Activated B cell treated with CpG ODN at 0.5 μM for 24 hours (primary cell): Measurements from ENCODE around the gene CACNB4. TPM values are rescaled to one million over a fixed set of nuclear protein-coding genes. Genes with fewer than 3 reads are reported as not detected.

Source experiments
- ATAC-seq: fragments of 200-7000 bp; cut with Tn5 transposase; one replicate; pipeline ENCODE4 v1.10.0; 2021; ENCODE audit warnings: low read depth, mild to moderate bottlenecking, moderate library complexity
- CTCF ChIA-PET: fragments of 350-600 bp; sonication (Branson Sonifier 250); formaldehyde crosslinking; loops from one replicate; lab custom pipeline; 2021; ENCODE audit warnings: antibody characterized with exemption; lab: Charles Lee
- POLR2A ChIA-PET: fragments of 350-600 bp; sonication (Branson Sonifier 250); formaldehyde crosslinking; loops from one replicate; lab custom pipeline; 2021; ENCODE audit warnings: antibody characterized with exemption; lab: Charles Lee
- DNase-seq: peaks from one replicate; pipeline ENCODE4 v3.0.0; 2022
- H3K27ac Mint-ChIP-seq: one replicate; pipeline ENCODE4 v1.8.0; 2020; ENCODE audit warnings: mixed read lengths
- H3K27me3 Mint-ChIP-seq: one replicate; pipeline ENCODE4 v1.8.0; 2021; ENCODE audit warnings: mixed read lengths
- H3K36me3 Mint-ChIP-seq: one replicate; pipeline ENCODE4 v1.8.0; 2021; ENCODE audit warnings: low read depth, mixed read lengths
- H3K4me1 Mint-ChIP-seq: one replicate; pipeline ENCODE4 v1.8.0; 2021; ENCODE audit warnings: mixed read lengths
- H3K4me3 Mint-ChIP-seq: one replicate; pipeline ENCODE4 v1.8.0; 2020; ENCODE audit warnings: mild to moderate bottlenecking, mixed read lengths
- H3K9me3 Mint-ChIP-seq: one replicate; pipeline ENCODE4 v1.8.0; 2020; ENCODE audit warnings: mixed read lengths
- CTCF ChIP-seq: fragments of 200-600 bp; IDR thresholded peaks from one replicate; pipeline ENCODE4 v1.8.0; 2022; ENCODE audit warnings: antibody characterized with exemption, mild to moderate bottlenecking
- intact Hi-C: fragments of 100-400 bp; cut with micrococcal nuclease; formaldehyde crosslinking; loops from one replicate; pipeline ENCODE4 v1.15.1; 2024
- total RNA-seq: library from RNA; stranded (reverse); gene quantifications from 2 replicates; pipeline ENCODE4 v1.2.3, GENCODE V29; 2022

The CACNB4 gene
- total RNA-seq, 1 donor from 2014 or later, result 0.86 TPM

- ChIA-PET POLR2A (no interaction called here), CTCF (no interaction called here)
- Mint-ChIP-seq H3K36me3 (no peaks in the 10 kb centered on the region), H3K4me1 (peaks cover 10% of the 10 kb centered on the region), H3K9me3 (no peaks in the 10 kb centered on the region), H3K27ac (no peak overlapping the region), H3K27me3 (peaks cover 2% of the 10 kb centered on the region), H3K4me3 (no peak overlapping the region)
- intact Hi-C loops, result no loop called here
- ATAC-seq (no peak), DNase-seq (no peak)
- no peak for TF ChIP-seq CTCF
These were observed 191.3 kb downstream of the CACNB4 start for GRCh38 chr2:151907286-151908203.

GRCh38 chr2:151906633-151906998, 192.2 kb downstream of the CACNB4 start:
- ChIA-PET CTCF (no interaction called here), POLR2A (no interaction called here)
- peaks cover 10% of the 10 kb centered on the region for H3K4me1 Mint-ChIP-seq
- H3K27me3 Mint-ChIP-seq, result peaks cover 2% of the 10 kb centered on the region
- intact Hi-C loops, result no loop called here
- H3K27ac Mint-ChIP-seq, result no peak overlapping the region
- no peak for ATAC-seq
- H3K9me3 Mint-ChIP-seq, result no peaks in the 10 kb centered on the region
- H3K36me3 Mint-ChIP-seq, result no peaks in the 10 kb centered on the region
- no peak for DNase-seq
- no peak overlapping the region for H3K4me3 Mint-ChIP-seq
- TF ChIP-seq CTCF, result no peak

- Mint-ChIP-seq H3K27ac (no peak overlapping the region), H3K4me3 (no peak overlapping the region)
These were observed 192.7 kb downstream of the CACNB4 start for GRCh38 chr2:151905963-151906632.

GRCh38 chr2:151904807-151905206, 194.0 kb downstream of the CACNB4 start:
- Mint-ChIP-seq H3K27ac (no peak overlapping the region), H3K9me3 (no peaks in the 10 kb centered on the region), H3K36me3 (no peaks in the 10 kb centered on the region), H3K27me3 (peaks cover 2% of the 10 kb centered on the region), H3K4me3 (no peak overlapping the region), H3K4me1 (peaks cover 10% of the 10 kb centered on the region)
- DNase-seq (no peak), ATAC-seq (no peak)
- no peak for TF ChIP-seq CTCF
- POLR2A ChIA-PET, result no interaction called here
- CTCF ChIA-PET, result no interaction called here
- intact Hi-C loops, result no loop called here

More at GRCh38 chr2:151905963-151906632, 192.7 kb downstream of the CACNB4 start:
- CTCF ChIA-PET, result no interaction called here
- TF ChIP-seq CTCF, result no peak
- Mint-ChIP-seq H3K9me3 (no peaks in the 10 kb centered on the region), H3K36me3 (no peaks in the 10 kb centered on the region), H3K4me1 (peaks cover 10% of the 10 kb centered on the region), H3K27me3 (peaks cover 2% of the 10 kb centered on the region)
- no peak for ATAC-seq
- POLR2A ChIA-PET, result no interaction called here
- intact Hi-C loops, result no loop called here
- DNase-seq, result no peak

GRCh38 chr2:151904021-151904420, 194.8 kb downstream of the CACNB4 start:
- intact Hi-C loops, result no loop called here
- Mint-ChIP-seq H3K4me1 (peaks cover 10% of the 10 kb centered on the region), H3K27ac (no peak overlapping the region), H3K36me3 (no peaks in the 10 kb centered on the region), H3K4me3 (no peak overlapping the region), H3K27me3 (no peaks in the 10 kb centered on the region), H3K9me3 (no peaks in the 10 kb centered on the region)
- no peak for ATAC-seq
- DNase-seq, result no peak
- POLR2A ChIA-PET, result no interaction called here
- no peak for TF ChIP-seq CTCF
- CTCF ChIA-PET, result no interaction called here
